Smooth muscle cell (in vitro differentiated cells): ENCODE results near the gene KLK15. TPM values are rescaled to one million over a fixed set of nuclear protein-coding genes. Genes with fewer than 3 reads are reported as not detected.

Experiments
- DNase-seq: peaks from one replicate; lab custom pipeline; 2025; ENCODE audit not compliant: unreplicated experiment; lab: John Stamatoyannopoulos, UW
- H2AFZ ChIP-seq: fragments of 200-600 bp; sonication (generic); 2 replicates; pipeline ENCODE4 v1.6.0; 2016; ENCODE audit warnings: antibody characterized with exemption, low read depth, mild to moderate bottlenecking
- H3F3A ChIP-seq: fragments of 200-600 bp; sonication (generic); 2 replicates; pipeline ENCODE4 v1.6.0; 2017; ENCODE audit warnings: antibody characterized with exemption, low read depth
- H3K27ac ChIP-seq: fragments of 200-600 bp; sonication (generic); 2 replicates; pipeline ENCODE4 v1.5.1; 2016; ENCODE audit warnings: low read depth, mild to moderate bottlenecking
- H3K27me3 ChIP-seq: fragments of 200-600 bp; sonication (generic); 2 replicates; pipeline ENCODE4 v1.6.1; 2016; ENCODE audit warnings: low read depth, mild to moderate bottlenecking
- H3K36me3 ChIP-seq: fragments of 200-600 bp; sonication (generic); 2 replicates; pipeline ENCODE4 v1.5.1; 2016; ENCODE audit warnings: low read depth
- H3K4me1 ChIP-seq: fragments of 200-600 bp; sonication (generic); 2 replicates; pipeline ENCODE4 v1.5.1; 2016; ENCODE audit warnings: low read depth
- H3K4me2 ChIP-seq: fragments of 200-600 bp; sonication (generic); 2 replicates; pipeline ENCODE4 v1.6.0; 2016; ENCODE audit warnings: mild to moderate bottlenecking
- H3K4me3 ChIP-seq: fragments of 200-600 bp; sonication (generic); 2 replicates; pipeline ENCODE4 v1.5.1; 2016; ENCODE audit warnings: mild to moderate bottlenecking
- H3K79me2 ChIP-seq: fragments of 200-600 bp; sonication (generic); 2 replicates; pipeline ENCODE4 v1.6.0; 2016; ENCODE audit warnings: low read depth, mild to moderate bottlenecking
- H3K9ac ChIP-seq: fragments of 200-600 bp; sonication (generic); 2 replicates; pipeline ENCODE4 v1.6.0; 2016; ENCODE audit warnings: low read depth
- H3K9me3 ChIP-seq: fragments of 200-600 bp; sonication (generic); replicated peaks from 2 replicates; pipeline ENCODE4 v1.5.1; 2016; ENCODE audit warnings: low read depth
- H4K20me1 ChIP-seq: fragments of 200-600 bp; sonication (generic); 2 replicates; pipeline ENCODE4 v1.6.0; 2016; ENCODE audit warnings: low read depth
- WGBS: methylation state at CpG from one replicate; pipeline ENCODE4 v1.1.7; 2016; ENCODE audit warnings: low lambda C conversion rate; 5-methylcytosine and 5-hydroxymethylcytosine counted together
- polyA plus RNA-seq: library from polyadenylated mRNA; unstranded; fragments of >200 nt; fragmentation: Nextera tagmentation; extraction: Ambion mirVana; gene quantifications from 2 replicates; pipeline ENCODE4 v1.2.1, GENCODE V29; 2016
- total RNA-seq: library from RNA; depleted of rRNA; stranded (reverse); fragments of >200 nt; gene quantifications from 2 replicates; pipeline ENCODE4 v1.2.3, GENCODE V29; 2014
- TF ChIP-seq, protein P1 (sequence below): fragments of 200-600 bp; sonication (generic); IDR thresholded peaks from 2 replicates; pipeline ENCODE4 v1.5.1; 2017; ENCODE audit warnings: borderline replicate concordance, mild to moderate bottlenecking, antibody characterized with exemption; ENCODE audit not compliant: insufficient read depth, poor library complexity, severe bottlenecking

KLK15 gene
- total and polyA plus RNA-seq, 2 experiments from 2014 or later, result not detected

GRCh38 chr19:50869479-50869878 lies 36.1 kb upstream of the KLK15 start:
- Histone ChIP-seq H3K27ac (no peak overlapping the region), H3K36me3 (no peaks in the 10 kb centered on the region), H4K20me1 (no peaks in the 10 kb centered on the region), H2AFZ (no peak overlapping the region), H3K79me2 (no peaks in the 10 kb centered on the region), H3K4me3 (no peak overlapping the region), H3F3A (no peaks in the 10 kb centered on the region), H3K4me1 (no peaks in the 10 kb centered on the region), H3K9ac (no peak overlapping the region), H3K27me3 (peaks cover 24% of the 10 kb centered on the region), H3K9me3 (no peaks in the 10 kb centered on the region), H3K4me2 (no peak overlapping the region)
- TF ChIP-seq, protein P1, sequence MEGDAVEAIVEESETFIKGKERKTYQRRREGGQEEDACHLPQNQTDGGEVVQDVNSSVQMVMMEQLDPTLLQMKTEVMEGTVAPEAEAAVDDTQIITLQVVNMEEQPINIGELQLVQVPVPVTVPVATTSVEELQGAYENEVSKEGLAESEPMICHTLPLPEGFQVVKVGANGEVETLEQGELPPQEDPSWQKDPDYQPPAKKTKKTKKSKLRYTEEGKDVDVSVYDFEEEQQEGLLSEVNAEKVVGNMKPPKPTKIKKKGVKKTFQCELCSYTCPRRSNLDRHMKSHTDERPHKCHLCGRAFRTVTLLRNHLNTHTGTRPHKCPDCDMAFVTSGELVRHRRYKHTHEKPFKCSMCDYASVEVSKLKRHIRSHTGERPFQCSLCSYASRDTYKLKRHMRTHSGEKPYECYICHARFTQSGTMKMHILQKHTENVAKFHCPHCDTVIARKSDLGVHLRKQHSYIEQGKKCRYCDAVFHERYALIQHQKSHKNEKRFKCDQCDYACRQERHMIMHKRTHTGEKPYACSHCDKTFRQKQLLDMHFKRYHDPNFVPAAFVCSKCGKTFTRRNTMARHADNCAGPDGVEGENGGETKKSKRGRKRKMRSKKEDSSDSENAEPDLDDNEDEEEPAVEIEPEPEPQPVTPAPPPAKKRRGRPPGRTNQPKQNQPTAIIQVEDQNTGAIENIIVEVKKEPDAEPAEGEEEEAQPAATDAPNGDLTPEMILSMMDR, result no peak
- WGBS, result 81% methylated on average over 4 of the region's 4 CpGs
- DNase-seq, result no peak

DNA sequence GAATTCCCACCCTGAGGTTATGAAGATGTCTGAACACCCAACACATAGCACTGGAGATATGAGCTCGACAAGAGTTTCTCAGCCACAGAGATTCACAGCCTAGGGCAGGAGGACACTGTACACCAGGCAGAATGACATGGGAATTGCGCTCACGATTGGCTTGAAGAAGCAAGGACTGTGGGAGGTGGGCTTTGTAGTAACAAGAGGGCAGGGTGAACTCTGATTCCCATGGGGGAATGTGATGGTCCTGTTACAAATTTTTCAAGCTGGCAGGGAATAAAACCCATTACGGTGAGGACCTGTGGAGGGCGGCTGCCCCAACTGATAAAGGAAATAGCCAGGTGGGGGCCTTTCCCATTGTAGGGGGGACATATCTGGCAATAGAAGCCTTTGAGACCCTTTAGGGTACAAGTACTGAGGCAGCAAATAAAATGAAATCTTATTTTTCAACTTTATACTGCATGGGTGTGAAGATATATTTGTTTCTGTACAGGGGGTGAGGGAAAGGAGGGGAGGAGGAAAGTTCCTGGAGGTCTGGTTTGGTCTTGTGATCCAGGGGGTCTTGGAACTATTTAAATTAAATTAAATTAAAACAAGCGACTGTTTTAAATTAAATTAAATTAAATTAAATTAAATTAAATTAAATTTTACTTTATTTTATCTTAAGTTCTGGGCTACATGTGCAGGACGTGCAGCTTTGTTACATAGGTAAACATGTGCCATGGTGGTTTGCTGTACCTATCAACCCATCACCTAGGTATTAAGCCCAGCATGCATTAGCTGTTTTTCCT lies 28.3 kb upstream of the KLK15 start:
- Histone ChIP-seq H3K9me3 (no peaks in the 10 kb centered on the region), H3K27ac (no peak overlapping the region), H3K79me2 (no peaks in the 10 kb centered on the region), H2AFZ (no peak overlapping the region), H4K20me1 (no peaks in the 10 kb centered on the region), H3K27me3 (peaks cover 30% of the 10 kb centered on the region), H3K4me2 (no peak overlapping the region), H3K36me3 (no peaks in the 10 kb centered on the region), H3K9ac (no peak overlapping the region), H3K4me1 (no peaks in the 10 kb centered on the region), H3K4me3 (no peak overlapping the region), H3F3A (no peaks in the 10 kb centered on the region)
- DNase-seq, result no peak
- TF ChIP-seq, protein P1, result no peak
- 85% methylated on average over 7 of the region's 7 CpGs for WGBS

DNA sequence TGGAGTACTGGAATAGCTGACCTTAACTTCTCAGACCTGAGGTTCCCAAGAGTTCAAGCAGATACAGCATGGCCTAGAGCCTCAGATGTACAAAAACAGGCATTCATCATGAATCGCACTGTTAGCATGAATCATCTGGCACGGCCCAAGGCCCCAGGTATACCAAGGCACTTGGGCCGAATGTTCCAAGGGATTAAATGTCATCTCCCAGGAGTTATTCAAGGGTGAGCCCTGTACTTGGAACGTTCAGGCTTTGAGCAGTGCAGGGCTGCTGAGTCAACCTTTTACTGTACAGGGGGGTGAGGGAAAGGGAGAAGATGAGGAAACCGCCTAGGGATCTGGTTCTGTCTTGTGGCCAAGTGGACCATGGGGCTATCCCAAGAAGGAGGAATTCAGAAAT lies 27.6 kb upstream of the KLK15 start:
- no peaks in the 10 kb centered on the region for H3K9me3 ChIP-seq
- no peak overlapping the region for H2AFZ ChIP-seq
- TF ChIP-seq, protein P1, result no peak
- no peaks in the 10 kb centered on the region for H3K36me3 ChIP-seq
- WGBS, result 74% methylated on average over 5 of the region's 5 CpGs
- H3K4me3 ChIP-seq, result no peak overlapping the region
- H3K79me2 ChIP-seq, result no peaks in the 10 kb centered on the region
- no peaks in the 10 kb centered on the region for H3K4me1 ChIP-seq
- no peaks in the 10 kb centered on the region for H3F3A ChIP-seq
- H3K4me2 ChIP-seq, result no peak overlapping the region
- no peak overlapping the region for H3K9ac ChIP-seq
- no peaks in the 10 kb centered on the region for H4K20me1 ChIP-seq
- peaks cover 26% of the 10 kb centered on the region for H3K27me3 ChIP-seq
- DNase-seq, result no peak
- no peak overlapping the region for H3K27ac ChIP-seq

- Histone ChIP-seq H3K27ac (no peak overlapping the region), H3K4me3 (no peak overlapping the region), H3K9me3 (no peaks in the 10 kb centered on the region), H4K20me1 (no peaks in the 10 kb centered on the region), H3K4me1 (no peaks in the 10 kb centered on the region), H3K27me3 (peaks cover 30% of the 10 kb centered on the region), H2AFZ (no peak overlapping the region), H3K36me3 (no peaks in the 10 kb centered on the region), H3K79me2 (no peaks in the 10 kb centered on the region), H3K9ac (no peak overlapping the region), H3F3A (no peaks in the 10 kb centered on the region), H3K4me2 (no peak overlapping the region)
- DNase-seq, result no peak
- TF ChIP-seq, protein P1, result no peak
- WGBS, result 85% methylated on average over 4 of the region's 4 CpGs
These were observed 26.5 kb upstream of the KLK15 start for GRCh38 chr19:50859849-50860248.
